GM12801 (cell line): ENCODE data around the gene LIMS1.

ENCODE experiments used
- CTCF ChIP-seq: IDR thresholded peaks from one replicate; pipeline ENCODE4 v1.5.1; 2011; ENCODE audit warnings: control low read depth; ENCODE audit not compliant: insufficient read length; ENCODE audit errors: extremely low read depth

Gene LIMS1

GRCh38 chr2:108719149-108720044, 185.1 kb downstream of the LIMS1 start, which contains the start of gene RANBP2:
TSS of gene RANBP2 (plus strand) at chr2:108719482. CDS start at chr2:108719607, 125 bp downstream.
- TF ChIP-seq CTCF, result no peak
